ENCODE results near the gene OLFML2A. TPM values are rescaled to one million over a fixed set of nuclear protein-coding genes. Genes with fewer than 3 reads are reported as not detected.

Gene OLFML2A
- total and polyA plus RNA-seq, 2 donors: 36.8 to 40.2 TPM

DNA sequence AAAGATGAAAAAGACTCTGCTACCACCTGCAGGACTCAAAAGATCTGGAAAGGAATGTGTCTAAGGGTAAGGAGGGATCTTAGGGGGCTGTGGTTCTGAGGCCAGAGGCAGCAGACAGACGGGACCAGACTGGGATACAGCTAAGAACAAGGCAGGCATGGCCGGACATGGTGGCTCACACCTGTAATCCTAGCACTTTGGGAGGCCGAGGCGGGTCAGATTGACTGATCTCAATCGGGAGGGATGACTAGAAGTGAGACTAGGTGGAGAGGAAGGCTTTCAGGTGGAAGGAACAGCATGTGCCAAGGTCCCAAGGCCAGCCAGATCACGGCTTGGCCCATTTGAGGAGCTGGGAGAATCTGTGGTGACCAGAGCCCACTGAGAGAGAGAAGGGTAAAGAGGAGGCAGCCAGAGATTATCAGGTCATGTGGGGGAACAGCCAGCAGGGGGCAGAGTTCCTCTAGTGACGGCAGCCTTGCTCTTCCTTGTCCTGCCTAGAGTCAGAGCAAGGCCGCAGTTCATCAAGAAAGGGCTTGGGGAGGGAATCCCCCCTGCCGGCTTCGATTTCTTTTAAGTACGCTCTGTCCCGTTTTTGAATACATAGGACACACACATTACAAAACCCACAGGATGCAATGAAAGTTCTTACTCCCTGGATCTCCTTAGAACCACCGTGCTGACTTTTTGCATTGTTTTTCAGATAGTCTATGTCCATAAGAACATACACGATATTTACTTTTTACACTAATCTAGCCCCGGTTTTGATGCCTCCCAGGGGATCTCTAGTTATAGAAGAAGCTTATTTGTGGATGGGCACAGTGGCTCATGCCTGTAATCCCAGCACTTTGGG, 2.6 kb upstream of the OLFML2A start:
- Histone ChIP-seq H3K4me3 (ENCODE audit: low read depth, low read length) (no peak overlapping the region), H3K27ac (ENCODE audit: low read depth) (no peak overlapping the region), H3K4me1 (ENCODE audit: insufficient read depth) (no peaks in the 10 kb centered on the region), H3K36me3 (ENCODE audit: insufficient read depth) (no peaks in the 10 kb centered on the region)
- DNase-seq (ENCODE audit: extremely low spot score): peak; percentile 70
- WGBS: 40% methylated on average over 15 of the region's 15 CpGs

DNA sequence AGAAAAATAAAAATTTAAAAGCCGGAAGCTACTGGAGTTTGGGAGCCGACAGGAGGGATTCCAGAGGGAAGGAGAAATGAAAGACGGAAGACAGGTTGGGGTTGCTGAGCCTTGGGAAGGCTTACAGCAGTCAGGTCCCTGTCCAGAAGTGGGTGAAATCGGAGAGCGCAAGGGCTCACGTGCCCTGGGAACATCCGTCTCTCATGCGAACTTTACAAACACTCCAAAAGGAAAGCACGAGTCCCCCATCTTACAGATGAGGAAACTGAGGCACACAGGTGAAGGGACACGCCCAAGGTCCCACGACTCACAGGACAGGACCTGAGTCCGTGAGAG, 347 bp upstream of the OLFML2A start:
- Histone ChIP-seq H3K4me1 (ENCODE audit: insufficient read depth) (no peaks in the 10 kb centered on the region), H3K36me3 (ENCODE audit: insufficient read depth) (no peaks in the 10 kb centered on the region), H3K27ac (ENCODE audit: low read depth) (no peak overlapping the region), H3K4me3 (ENCODE audit: low read depth, low read length) (peak overlapping the region; percentile 71)
- WGBS: 14% methylated on average over 12 of the region's 12 CpGs
- DNase-seq (ENCODE audit: extremely low spot score): no peak

DNA sequence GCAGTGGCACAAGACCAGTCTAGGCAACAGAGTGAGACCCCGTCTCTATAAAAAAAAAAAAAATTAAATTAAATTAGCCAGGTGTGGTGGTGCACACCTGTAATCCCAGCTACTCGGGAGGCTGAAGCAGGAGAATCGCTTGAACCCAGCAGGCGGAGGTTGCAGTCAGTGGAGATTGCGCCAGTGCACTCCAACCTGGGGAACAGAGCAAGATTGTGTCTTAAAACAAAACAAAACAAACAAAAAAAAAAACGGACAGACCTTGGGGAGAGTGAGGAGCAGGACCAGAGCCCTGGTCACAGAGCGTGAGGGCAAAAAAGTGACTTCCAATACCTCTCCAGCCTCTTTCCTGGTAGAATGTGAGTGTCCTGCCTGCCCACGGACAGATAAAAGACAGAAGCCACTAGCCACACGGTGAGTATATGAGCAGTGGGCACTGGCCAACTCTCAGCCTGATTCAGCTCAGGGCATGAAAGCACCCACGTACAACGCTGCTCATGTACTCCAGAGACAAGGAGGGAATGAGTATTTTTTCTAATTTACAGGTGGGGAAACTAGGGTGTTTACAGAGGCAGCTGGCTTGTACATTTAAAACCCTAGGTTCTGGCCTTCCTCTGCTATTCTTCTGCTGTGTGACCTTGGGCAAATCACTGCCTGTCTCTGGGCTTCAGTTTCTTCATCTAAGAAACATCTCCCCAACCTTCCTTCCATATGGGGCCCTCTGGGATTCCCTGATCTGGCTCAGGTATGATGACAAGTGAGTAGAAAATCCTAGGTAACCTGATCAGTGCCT, 1.8 kb downstream of the OLFML2A start:
- no peak overlapping the region for H3K4me3 ChIP-seq (ENCODE audit: low read depth, low read length)
- H3K36me3 ChIP-seq (ENCODE audit: insufficient read depth): no peaks in the 10 kb centered on the region
- H3K4me1 ChIP-seq (ENCODE audit: insufficient read depth): no peaks in the 10 kb centered on the region
- WGBS: 71% methylated on average over 11 of the region's 11 CpGs
- H3K27ac ChIP-seq (ENCODE audit: low read depth): no peak overlapping the region
- no peak for DNase-seq (ENCODE audit: extremely low spot score)

DNA sequence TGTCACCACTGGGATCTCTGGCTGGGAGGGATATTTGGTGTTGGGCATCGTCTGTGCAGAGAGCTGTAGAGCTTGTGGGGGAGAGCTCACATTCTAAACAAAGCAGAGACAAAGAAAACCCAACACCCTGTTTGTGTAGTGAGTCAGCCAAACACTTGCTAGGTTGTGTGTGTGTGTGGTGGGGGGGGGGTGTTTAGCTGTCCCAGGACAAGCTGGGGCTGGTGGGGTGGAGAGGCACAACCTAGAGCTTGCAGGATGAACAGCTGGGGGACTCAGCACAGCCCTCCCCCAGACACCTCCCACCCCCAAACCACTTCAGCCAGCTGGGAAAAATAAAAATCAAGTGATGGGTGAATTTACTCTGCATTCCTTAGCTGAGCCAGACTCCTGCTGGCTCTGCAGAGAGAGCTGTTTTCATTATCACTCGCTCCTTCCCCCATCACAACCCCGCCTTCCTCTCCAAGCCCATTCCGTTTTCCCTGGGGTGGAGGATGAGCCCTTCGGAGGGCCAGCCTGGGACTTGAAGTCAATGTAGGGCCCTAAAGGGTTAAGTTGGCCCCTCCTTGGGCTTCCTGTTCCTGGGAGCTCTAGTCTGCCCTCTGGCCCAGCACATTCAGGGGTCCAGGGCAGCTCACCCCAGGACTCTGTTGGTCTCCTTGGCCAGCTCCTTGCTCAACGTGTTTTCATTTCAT, 2.6 kb downstream of the OLFML2A start:
- no peak overlapping the region for H3K4me3 ChIP-seq (ENCODE audit: low read depth, low read length)
- H3K36me3 ChIP-seq (ENCODE audit: insufficient read depth): no peaks in the 10 kb centered on the region
- peak; percentile 69 for DNase-seq (ENCODE audit: extremely low spot score)
- no peak overlapping the region for H3K27ac ChIP-seq (ENCODE audit: low read depth)
- 11% methylated on average over 6 of the region's 6 CpGs for WGBS
- H3K4me1 ChIP-seq (ENCODE audit: insufficient read depth): no peaks in the 10 kb centered on the region

DNA sequence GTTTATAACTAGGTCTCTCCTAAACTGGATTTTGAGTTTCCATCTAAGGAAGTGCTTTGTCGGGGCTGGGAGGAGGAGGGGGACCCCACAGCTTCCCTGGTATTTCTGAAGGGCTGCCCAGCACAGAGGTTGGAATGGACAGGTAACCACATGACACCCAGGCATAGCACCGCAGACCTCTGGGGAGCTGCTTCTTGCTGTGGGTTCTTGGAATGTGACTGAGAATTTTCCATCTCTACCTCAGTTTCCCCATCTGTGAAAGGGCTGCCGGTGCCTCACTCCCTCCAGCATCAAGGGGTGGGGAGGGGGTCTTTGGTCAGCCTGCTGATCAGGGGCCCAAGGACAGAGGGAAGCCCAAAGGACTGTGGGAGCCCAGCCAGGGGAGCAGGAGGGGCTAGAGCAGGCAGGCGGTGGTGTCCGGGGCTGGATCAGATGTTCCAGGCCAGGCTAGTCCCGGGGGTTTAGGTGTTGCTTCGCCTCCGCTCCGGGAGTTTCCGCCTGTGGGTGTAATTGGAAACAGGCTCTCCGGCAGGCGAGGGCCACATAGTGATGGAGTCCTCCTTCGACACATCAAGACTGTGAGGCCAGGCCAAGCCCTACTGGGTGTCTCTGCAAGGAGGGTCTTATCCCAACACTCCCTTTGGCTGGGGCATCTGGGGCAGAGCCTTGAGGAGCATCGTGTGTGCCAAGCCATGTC, 3.3 kb downstream of the OLFML2A start:
- H3K27ac ChIP-seq (ENCODE audit: low read depth): no peak overlapping the region

DNA sequence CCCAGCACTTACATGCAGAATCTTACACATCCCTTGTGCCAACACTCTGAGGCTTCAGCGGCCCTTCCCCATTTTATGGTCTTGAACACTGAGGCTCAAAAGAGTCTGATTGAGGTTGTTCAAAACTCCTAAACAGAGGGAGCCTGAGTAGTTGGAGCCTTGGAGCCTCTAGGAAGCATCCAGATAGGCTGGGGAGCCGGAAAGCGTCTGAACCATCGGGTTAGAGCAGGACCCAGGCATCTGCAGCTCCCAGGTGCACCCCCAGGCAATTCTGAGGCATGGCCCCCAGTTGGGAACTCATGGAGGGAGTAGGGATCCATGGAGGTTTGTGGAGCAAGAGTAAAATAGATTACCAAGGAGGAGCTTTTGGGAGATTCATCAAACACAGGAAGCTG, 3.8 kb downstream of the OLFML2A start:
- 92% methylated on average over 4 of the region's 4 CpGs for WGBS

More for the DNA sequence above, 3.3 kb downstream of the OLFML2A start:
- Histone ChIP-seq H3K4me3 (ENCODE audit: low read depth, low read length) (no peak overlapping the region), H3K4me1 (ENCODE audit: insufficient read depth) (no peaks in the 10 kb centered on the region), H3K36me3 (ENCODE audit: insufficient read depth) (no peaks in the 10 kb centered on the region)
- DNase-seq (ENCODE audit: extremely low spot score): no peak
- 35% methylated on average over 14 of the region's 14 CpGs for WGBS

DNA sequence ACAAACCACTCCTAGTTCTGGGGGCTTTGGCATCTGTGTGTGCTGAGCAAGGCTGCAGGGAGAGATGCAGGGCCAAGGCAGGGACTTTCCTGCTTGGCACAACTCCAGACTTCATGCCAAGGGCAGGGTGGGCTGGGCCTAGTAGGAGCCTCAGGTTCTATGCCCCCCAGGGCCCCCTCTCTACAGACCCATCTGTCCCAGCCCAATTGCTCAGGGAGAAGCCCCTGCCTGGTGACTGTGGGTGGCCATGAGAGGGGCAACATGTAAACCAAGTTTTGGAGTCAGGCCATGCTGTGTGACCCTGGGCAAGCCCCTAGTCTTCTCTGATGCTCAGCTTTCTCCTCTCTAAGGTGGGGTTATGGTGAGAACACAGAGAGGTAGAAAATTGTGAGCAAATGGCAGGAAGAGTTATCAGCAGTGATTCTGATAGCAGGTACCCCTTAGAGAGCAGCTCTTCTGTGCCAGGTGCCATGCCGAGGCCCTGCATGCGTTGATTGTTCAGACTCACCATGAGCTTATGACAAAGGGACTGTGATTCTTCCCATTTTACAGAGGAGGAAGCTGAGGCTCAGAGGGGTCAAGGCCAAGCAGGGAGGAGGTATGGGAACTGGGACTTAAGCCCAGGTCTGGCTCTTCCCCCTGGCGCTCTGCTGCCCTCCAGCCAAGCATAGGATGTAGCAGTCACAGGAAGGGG, 5.2 kb downstream of the OLFML2A start:
- Histone ChIP-seq H3K27ac (ENCODE audit: low read depth) (no peak overlapping the region), H3K4me3 (ENCODE audit: low read depth, low read length) (no peak overlapping the region), H3K4me1 (ENCODE audit: insufficient read depth) (no peaks in the 10 kb centered on the region), H3K36me3 (ENCODE audit: insufficient read depth) (no peaks in the 10 kb centered on the region)
- no peak for DNase-seq (ENCODE audit: extremely low spot score)
- 90% methylated on average over 3 of the region's 3 CpGs for whole genome bisulfite sequencing

More for the DNA sequence above, 3.8 kb downstream of the OLFML2A start:
- Histone ChIP-seq H3K36me3 (ENCODE audit: insufficient read depth) (no peaks in the 10 kb centered on the region), H3K4me1 (ENCODE audit: insufficient read depth) (no peaks in the 10 kb centered on the region), H3K27ac (ENCODE audit: low read depth) (no peak overlapping the region), H3K4me3 (ENCODE audit: low read depth, low read length) (no peak overlapping the region)
- no peak for DNase-seq (ENCODE audit: extremely low spot score)

DNA sequence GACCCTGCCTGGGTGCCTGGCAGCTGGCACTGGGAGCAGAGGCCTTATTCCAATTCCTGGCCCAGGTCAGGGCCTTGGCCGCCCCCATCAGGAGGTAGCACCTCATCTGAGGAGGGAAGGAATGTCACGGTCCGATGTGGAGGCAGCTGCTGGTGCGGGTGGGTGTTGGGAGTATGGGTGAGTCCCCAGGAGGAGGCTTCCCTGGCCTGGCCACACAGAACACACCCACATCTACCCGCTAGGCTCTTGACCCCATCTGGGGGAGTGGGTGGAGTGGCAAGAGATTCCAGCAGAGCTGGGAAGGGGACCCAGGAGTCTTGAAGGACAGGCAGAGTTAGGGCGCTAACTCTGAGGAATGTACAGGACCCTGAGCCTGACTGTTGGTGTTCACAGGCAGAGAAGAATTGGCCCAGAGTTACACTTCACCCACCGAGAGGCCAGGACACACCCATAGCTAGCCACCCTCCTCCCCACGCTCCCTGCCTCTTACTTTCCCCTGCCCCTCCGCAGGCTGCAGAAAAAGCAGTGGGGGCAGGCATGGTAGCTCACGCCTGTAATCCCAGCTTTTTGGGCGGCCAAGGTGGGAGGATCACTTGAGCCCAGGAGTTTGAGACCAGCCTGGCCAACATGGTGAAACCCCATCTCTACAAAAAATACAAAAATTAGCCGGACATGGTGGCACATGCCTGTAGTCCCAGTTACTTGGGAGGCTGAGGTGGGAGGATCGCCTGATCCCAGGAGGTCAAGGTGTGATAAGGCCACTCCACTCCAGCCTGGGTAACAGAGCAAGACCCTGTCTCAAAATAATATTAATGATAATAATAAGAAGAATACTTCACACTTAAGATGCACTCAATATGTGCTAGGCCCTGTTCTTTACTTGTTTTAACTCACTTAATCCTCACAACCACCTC, 6.0 kb downstream of the OLFML2A start:
- Histone ChIP-seq H3K36me3 (ENCODE audit: insufficient read depth) (no peaks in the 10 kb centered on the region), H3K4me3 (ENCODE audit: low read depth, low read length) (no peak overlapping the region), H3K4me1 (ENCODE audit: insufficient read depth) (no peaks in the 10 kb centered on the region), H3K27ac (ENCODE audit: low read depth) (no peak overlapping the region)
- DNase-seq (ENCODE audit: extremely low spot score): no peak
- 75% methylated on average over 13 of the region's 13 CpGs for WGBS

DNA sequence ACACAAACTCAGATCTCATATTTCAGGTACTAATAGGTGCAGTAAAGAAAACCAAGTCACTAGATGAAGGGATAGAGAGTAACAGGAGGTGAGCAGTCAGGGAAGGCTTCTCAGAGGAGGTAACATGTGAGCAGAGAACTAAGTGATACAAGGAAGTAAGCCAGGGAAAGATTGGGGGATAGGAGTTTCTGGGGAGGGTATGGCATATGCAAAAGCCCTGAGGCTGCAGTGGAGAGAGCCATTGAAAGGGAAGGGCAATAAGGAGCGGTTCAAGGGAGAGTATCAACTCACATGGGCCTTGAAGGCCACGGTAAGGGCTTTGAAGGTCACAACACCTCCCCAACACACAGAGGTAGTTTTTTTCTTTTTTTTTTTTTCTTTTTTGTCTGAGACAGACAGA, 6.9 kb downstream of the OLFML2A start:
- DNase-seq (ENCODE audit: extremely low spot score): no peak
- 89% methylated on average over 2 of the region's 2 CpGs for WGBS
- no peaks in the 10 kb centered on the region for H3K4me1 ChIP-seq (ENCODE audit: insufficient read depth)
- no peak overlapping the region for H3K27ac ChIP-seq (ENCODE audit: low read depth)
- H3K36me3 ChIP-seq (ENCODE audit: insufficient read depth): no peaks in the 10 kb centered on the region
- no peak overlapping the region for H3K4me3 ChIP-seq (ENCODE audit: low read depth, low read length)

DNA sequence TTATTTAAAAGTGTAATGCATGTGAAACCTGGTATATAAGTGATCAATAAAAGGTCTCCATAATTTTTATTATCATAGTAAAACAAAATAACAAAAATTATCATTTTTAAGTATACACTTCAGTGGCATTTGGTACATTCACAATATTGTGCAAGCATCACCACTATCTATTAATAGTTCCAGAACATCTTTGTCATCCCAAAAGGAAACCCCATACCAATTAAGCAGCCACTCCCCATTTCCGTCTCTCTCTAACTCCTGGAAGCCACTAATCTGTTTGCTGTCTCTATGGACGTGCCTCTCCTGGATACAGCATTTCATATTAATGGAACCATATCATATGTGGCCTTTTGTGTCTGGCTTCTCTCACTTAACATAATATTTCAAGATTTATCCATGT, 7.6 kb downstream of the OLFML2A start:
- H3K4me1 ChIP-seq (ENCODE audit: insufficient read depth): no peaks in the 10 kb centered on the region
- H3K4me3 ChIP-seq (ENCODE audit: low read depth, low read length): no peak overlapping the region
- WGBS: 51% methylated on average over 2 of the region's 2 CpGs
- DNase-seq (ENCODE audit: extremely low spot score): no peak
- no peaks in the 10 kb centered on the region for H3K36me3 ChIP-seq (ENCODE audit: insufficient read depth)
- no peak overlapping the region for H3K27ac ChIP-seq (ENCODE audit: low read depth)

DNA sequence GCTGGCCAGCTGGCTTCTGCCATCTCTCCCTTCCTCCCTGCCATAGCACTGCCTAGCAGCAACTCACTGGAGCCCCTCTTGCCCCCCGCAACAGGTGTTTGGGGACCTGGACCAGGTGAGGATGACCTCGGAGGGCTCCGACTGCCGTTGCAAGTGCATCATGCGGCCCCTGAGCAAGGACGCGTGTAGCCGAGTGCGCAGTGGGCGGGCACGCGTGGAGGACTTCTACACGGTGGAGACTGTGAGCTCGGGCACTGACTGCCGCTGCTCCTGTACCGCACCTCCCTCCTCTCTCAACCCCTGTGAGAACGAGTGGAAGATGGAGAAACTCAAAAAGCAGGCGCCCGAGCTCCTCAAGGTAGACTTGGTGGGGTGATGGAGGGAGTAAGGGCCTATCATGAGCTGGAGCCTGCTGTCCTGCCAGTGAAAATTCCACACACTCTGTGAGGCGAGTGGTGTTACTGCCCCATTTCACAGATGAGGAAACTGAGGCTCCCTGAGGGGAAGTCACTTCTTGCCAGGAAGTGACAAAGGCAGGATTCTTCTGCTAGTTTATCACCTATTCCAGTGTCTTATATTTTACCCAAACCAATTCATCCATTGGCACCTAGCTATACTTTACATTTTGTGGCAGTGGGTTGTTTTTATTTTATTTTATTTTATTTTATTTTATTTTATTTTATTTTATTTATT, 10.1 kb downstream of the OLFML2A start:
- Histone ChIP-seq H3K27ac (ENCODE audit: low read depth) (no peak overlapping the region), H3K4me3 (ENCODE audit: low read depth, low read length) (no peak overlapping the region), H3K36me3 (ENCODE audit: insufficient read depth) (no peaks in the 10 kb centered on the region), H3K4me1 (ENCODE audit: insufficient read depth) (no peaks in the 10 kb centered on the region)
- 96% methylated on average over 20 of the region's 20 CpGs for WGBS
- DNase-seq (ENCODE audit: extremely low spot score): no peak
